K562 (cell line): ENCODE measurements around the gene KDM4C. TPM values are rescaled to one million over a fixed set of nuclear protein-coding genes. Genes with fewer than 3 reads are reported as not detected.

ENCODE experiments used
- ATAC-seq: fragments of 200-7000 bp; cut with Tn5 transposase; 3 replicates; pipeline ENCODE4 v1.9.1; 2020; ENCODE audit warnings: moderate library complexity
- BruUV-seq: library from RNA; stranded (reverse); fragments of 400-500 nt; replicated peaks from 2 replicates; lab custom pipeline; 2021; lab: Mats Ljungman, UMichigan
- CTCF ChIA-PET: fragments of 300-600 bp; formaldehyde crosslinking; extraction: SDS; loops from one replicate; lab custom pipeline; 2021; ENCODE audit warnings: low intra/inter-chr PET ratio; lab: Yijun Ruan, JAX
- POLR2A ChIA-PET: fragments of 300-600, 350-650 bp; sonication (Branson Sonifier 250); formaldehyde crosslinking; extraction: SDS; loops from one replicate; lab custom pipeline; 2021; ENCODE audit warnings: antibody characterized with exemption, inconsistent platforms; lab: Yijun Ruan, JAX
- DNase-seq, 4 experiments: peaks; one replicate each; pipeline versions ENCODE4 v3.0.0 to v3.0.0-alpha.2; 2011 to 2018; ENCODE audit warnings: low spot score in 3 of 4, mixed read lengths in 3 of 4; ENCODE audit errors: extremely low read depth in 1 of 4
- FAIRE-seq: peaks from 2 replicates; lab custom pipeline; 2011; peaks lifted over from hg19 to GRCh38; lab: Jason Lieb, UNC
- H2AFZ ChIP-seq: 2 replicates; pipeline ENCODE4 v1.6.0; 2011; ENCODE audit warnings: low read depth, low read length, control low read depth, inconsistent platforms
- H3K27ac ChIP-seq: fragments of 200-600 bp; 3 replicates; pipeline ENCODE4 v1.8.0; 2011; ENCODE audit warnings: low read depth, mild to moderate bottlenecking, control low read depth, inconsistent platforms, low read length, moderate library complexity, mixed read lengths; ENCODE audit errors: extremely low read depth
- H3K27me3 ChIP-seq, 2 experiments: fragments of 300-600 bp in 1 of 2; 2 replicates in 1 of 2; 3 replicates in 1 of 2; pipeline versions ENCODE4 v1.6.0 to v1.8.0; 2011; ENCODE audit warnings: inconsistent platforms in 2 of 2, low read length in 2 of 2, mild to moderate bottlenecking in 1 of 2, mixed read lengths in 1 of 2, moderate library complexity in 1 of 2; ENCODE audit not compliant: control insufficient read depth in 2 of 2, insufficient read depth in 2 of 2
- H3K36me3 ChIP-seq: fragments of 300-600 bp; 3 replicates; pipeline ENCODE4 v1.8.0; 2011; ENCODE audit warnings: mild to moderate bottlenecking, low read length, inconsistent platforms; ENCODE audit not compliant: control insufficient read depth, insufficient read depth
- H3K4me1 ChIP-seq, 2 experiments: fragments of 200-600 bp in 1 of 2; replicated peaks in 1 of 2; 2 replicates in 1 of 2; 3 replicates in 1 of 2; pipeline versions ENCODE4 v1.5.1 to v1.8.0; 2011; ENCODE audit warnings: inconsistent platforms in 2 of 2, low read length in 2 of 2, mild to moderate bottlenecking in 1 of 2, mixed read lengths in 1 of 2, moderate library complexity in 1 of 2; ENCODE audit not compliant: control insufficient read depth in 2 of 2, insufficient read depth in 2 of 2
- H3K4me2 ChIP-seq: 2 replicates; pipeline ENCODE4 v1.6.1; 2011; ENCODE audit warnings: low read length, control low read depth, inconsistent platforms, mixed read lengths; ENCODE audit not compliant: insufficient read depth
- H3K4me3 ChIP-seq: fragments of 200-600 bp; sonication (generic), shearing (Covaris generic); 2 replicates; pipeline ENCODE4 v1.5.1; 2016; ENCODE audit warnings: control low read depth, inconsistent platforms
- H3K79me2 ChIP-seq: fragments of 200-600 bp; 3 replicates; pipeline ENCODE4 v1.8.0; 2011; ENCODE audit warnings: low read length, inconsistent platforms; ENCODE audit not compliant: control insufficient read depth, insufficient read depth
- H3K9ac ChIP-seq, 2 experiments: 2 replicates each; pipeline versions ENCODE4 v1.6.0 to v1.6.1; 2011; ENCODE audit warnings: low read depth in 2 of 2, low read length in 2 of 2, control low read depth in 1 of 2, inconsistent platforms in 1 of 2, mild to moderate bottlenecking in 1 of 2, mixed read lengths in 1 of 2; ENCODE audit not compliant: insufficient read depth in 1 of 2
- H3K9me1 ChIP-seq: one replicate; pipeline ENCODE4 v1.6.0; 2011; ENCODE audit warnings: inconsistent platforms, mild to moderate bottlenecking, low read length, moderate library complexity; ENCODE audit not compliant: control insufficient read depth, insufficient read depth
- H3K9me3 ChIP-seq: replicated peaks from 2 replicates; pipeline ENCODE4 v1.5.1; 2011; ENCODE audit warnings: low read depth, low read length, inconsistent platforms; ENCODE audit not compliant: control insufficient read depth, insufficient read depth
- H4K20me1 ChIP-seq: replicated peaks from 2 replicates; pipeline ENCODE4 v1.6.1; 2011; ENCODE audit warnings: low read length, inconsistent platforms, mixed read lengths; ENCODE audit not compliant: control insufficient read depth, insufficient read depth
- ELK1 ChIP-seq: sonication (generic); formaldehyde crosslinking; IDR thresholded peaks from 2 replicates; pipeline ENCODE4 v1.8.1; 2022; ENCODE audit warnings: missing genetic modification reagents
- EZH2 ChIP-seq: IDR thresholded peaks from 2 replicates; pipeline ENCODE4 v1.6.1; 2012; ENCODE audit warnings: low read depth, mild to moderate bottlenecking, inconsistent platforms, low read length, borderline replicate concordance
- FOS ChIP-seq: IDR thresholded peaks from 3 replicates; pipeline ENCODE4 v1.6.1; 2011; ENCODE audit not compliant: insufficient read length; ENCODE audit errors: extremely low read depth
- GTF2F1 ChIP-seq: IDR thresholded peaks from 2 replicates; pipeline ENCODE4 v1.6.1; 2011; ENCODE audit warnings: low read depth, low read length, improper control_type of control experiment
- HSF4 ChIP-seq: fragments of 250-450 bp; sonication (Bioruptor Pico); IDR thresholded peaks from 2 replicates; pipeline ENCODE4 v2.1.2; 2022; ENCODE audit warnings: mild to moderate bottlenecking, moderate library complexity, borderline replicate concordance
- ILF3 ChIP-seq: fragments of 450-650 bp; IDR thresholded peaks from 2 replicates; pipeline ENCODE4 v1.6.1; 2018; ENCODE audit warnings: antibody characterized with exemption, mild to moderate bottlenecking, moderate library complexity, borderline replicate concordance
- MNT ChIP-seq, 2 experiments: fragments of 450-650 bp; conservative IDR thresholded peaks; 2 replicates each; pipeline ENCODE4 v1.6.1; 2017; ENCODE audit warnings: mild to moderate bottlenecking in 2 of 2, moderate library complexity in 2 of 2
- MYBL2 ChIP-seq, 2 experiments: fragments of 450-650 bp in 1 of 2; sonication (generic) in 1 of 2; formaldehyde crosslinking in 1 of 2; IDR thresholded peaks; 2 replicates each; pipeline versions ENCODE4 v1.6.1 to v1.8.1; 2017 to 2022; ENCODE audit warnings: borderline replicate concordance in 1 of 2, inconsistent platforms in 1 of 2, low read depth in 1 of 2, mild to moderate bottlenecking in 1 of 2, missing genetic modification reagents in 1 of 2, moderate library complexity in 1 of 2
- PCBP2 ChIP-seq: fragments of 200-400 bp; formaldehyde crosslinking; IDR thresholded peaks from 2 replicates; pipeline ENCODE4 v1.6.1; 2018; ENCODE audit warnings: low read length, low read depth, mild to moderate bottlenecking, moderate library complexity; ENCODE audit not compliant: poor library complexity, severe bottlenecking
- RAD51 ChIP-seq: fragments of 450-650 bp; IDR thresholded peaks from 2 replicates; pipeline ENCODE4 v1.7.1; 2016; ENCODE audit warnings: low read depth, mild to moderate bottlenecking, borderline replicate concordance
- STAT5B ChIP-seq: fragments of 250-450 bp; sonication (Bioruptor Pico); IDR thresholded peaks from 2 replicates; pipeline ENCODE4 v1.8.0; 2021; ENCODE audit warnings: mild to moderate bottlenecking, inconsistent platforms
- ZNF143 ChIP-seq: sonication (generic); formaldehyde crosslinking; IDR thresholded peaks from 2 replicates; pipeline ENCODE4 v1.9.0; 2022; ENCODE audit warnings: mild to moderate bottlenecking, missing genetic modification reagents
- ZNF175 ChIP-seq: fragments of 200-800 bp; sonication (Bioruptor generic); IDR thresholded peaks from 2 replicates; pipeline ENCODE4 v1.6.1; 2016; ENCODE audit warnings: low read depth, mild to moderate bottlenecking, missing genetic modification characterization, missing compliant biosample characterization
- ZNF75A ChIP-seq: fragments of 450-650 bp; formaldehyde crosslinking; IDR thresholded peaks from 2 replicates; pipeline ENCODE4 v1.4.0; 2020; ENCODE audit warnings: mild to moderate bottlenecking
- WGBS: fragments of 100-300 bp; shearing (Covaris generic); methylation state at CpG from one replicate; pipeline ENCODE4 v1.1.6; 2016; ENCODE audit warnings: low coverage, mixed read lengths; ENCODE audit not compliant: insufficient coverage; ENCODE audit errors: missing lambda C conversion rate; 5-methylcytosine and 5-hydroxymethylcytosine counted together
- in situ Hi-C: fragments of 300-500 bp; cut with MboI; formaldehyde crosslinking; loops from 4 replicates; pipeline ENCODE4 v1.15.0; 2018; ENCODE audit warnings: inconsistent platforms, mixed read lengths
- intact Hi-C: fragments of 100-400 bp; cut with micrococcal nuclease; formaldehyde crosslinking; loops from 2 replicates; pipeline ENCODE4 v1.14.2; 2022
- polyA plus RNA-seq, 8 experiments: library from polyadenylated mRNA; depleted of rRNA in 4 of 8; stranded (reverse) in 5 of 8; unstranded in 3 of 8; fragments of >200 nt; fragmentation: Nextera tagmentation in 2 of 8; fragmentation: Illumina TruSeq in 1 of 8; extraction: Ambion mirVana in 2 of 8; extraction: Trizol in 1 of 8; gene quantifications; 2 replicates each; pipeline versions ENCODE4 v1.2.1 to v1.2.3, GENCODE V29; 2011 to 2014; ENCODE audit warnings: inconsistent platforms in 1 of 8, missing spikeins in 1 of 8
- total RNA-seq, 7 experiments: library from RNA; depleted of rRNA in 6 of 7; stranded (reverse); fragments of >200 nt in 6 of 7; fragmentation: Illumina TruSeq in 2 of 7; extraction: Trizol in 2 of 7; gene quantifications; 2 replicates each; pipeline versions ENCODE4 v1.2.1 to v1.2.3, GENCODE V29; 2011 to 2021; ENCODE audit warnings: low replicate concordance in 1 of 7
- TF ChIP-seq, protein P1 (sequence below): sonication (generic); formaldehyde crosslinking; IDR thresholded peaks from 2 replicates; pipeline ENCODE4 v1.8.0; 2023; ENCODE audit warnings: missing genetic modification reagents, mild to moderate bottlenecking, borderline replicate concordance

Gene KDM4C
- total and polyA plus RNA-seq, 9 of the 15 experiments (the other 6 are each of a cell fraction or from before 2014, with no cell fraction given): 5.4 to 17.0 (median 12.6) TPM

DNA sequence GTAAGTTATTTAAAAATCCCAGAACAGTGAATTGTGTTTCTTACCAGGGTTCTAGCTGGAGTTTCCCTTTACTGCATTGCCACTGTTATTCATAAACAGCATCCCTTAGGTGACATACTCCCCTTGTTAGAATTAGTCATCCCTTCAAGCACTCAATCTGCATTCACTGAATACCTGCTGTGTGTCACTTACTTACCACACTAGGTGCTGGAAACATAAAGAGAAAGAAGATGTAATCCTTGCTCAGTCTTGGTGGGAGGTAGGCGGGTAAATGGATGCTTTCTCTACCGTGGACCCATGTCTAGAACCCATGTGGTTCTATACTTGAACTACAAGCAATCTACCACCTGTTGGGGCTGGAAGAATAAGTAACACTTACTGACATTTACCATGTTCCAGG is 371.6 kb downstream of the KDM4C start:
- H3K4me2 ChIP-seq: no peak overlapping the region
- in situ Hi-C loops: no loop called here
- H3K9ac ChIP-seq: no peak overlapping the region
- no peak overlapping the region for H3K4me3 ChIP-seq
- DNase-seq (no peak), ATAC-seq (no peak), FAIRE-seq (no peak)
- H3K27me3 ChIP-seq: no peaks in the 10 kb centered on the region
- no peak overlapping the region for H2AFZ ChIP-seq
- CTCF ChIA-PET: no interaction called here
- H3K9me1 ChIP-seq: no peaks in the 10 kb centered on the region
- H3K36me3 ChIP-seq: 0 out of 3 replicates have a peak, but pooled peaks cover 5% of the 10 kb centered on the region
- H3K9me3 ChIP-seq: no peaks in the 10 kb centered on the region; the same call in 1 of the 2 replicates
- no peaks in the 10 kb centered on the region for H4K20me1 ChIP-seq
- intact Hi-C loops: no loop called here
- no peak overlapping the region for H3K27ac ChIP-seq
- no peaks in the 10 kb centered on the region for H3K79me2 ChIP-seq
- POLR2A ChIA-PET: no interaction called here
- no TSS peak for BruUV-seq
- H3K4me1 ChIP-seq: no peaks in the 10 kb centered on the region
- WGBS: 20% methylated on average over 1 of the region's 2 CpGs
- TF ChIP-seq, protein P1, sequence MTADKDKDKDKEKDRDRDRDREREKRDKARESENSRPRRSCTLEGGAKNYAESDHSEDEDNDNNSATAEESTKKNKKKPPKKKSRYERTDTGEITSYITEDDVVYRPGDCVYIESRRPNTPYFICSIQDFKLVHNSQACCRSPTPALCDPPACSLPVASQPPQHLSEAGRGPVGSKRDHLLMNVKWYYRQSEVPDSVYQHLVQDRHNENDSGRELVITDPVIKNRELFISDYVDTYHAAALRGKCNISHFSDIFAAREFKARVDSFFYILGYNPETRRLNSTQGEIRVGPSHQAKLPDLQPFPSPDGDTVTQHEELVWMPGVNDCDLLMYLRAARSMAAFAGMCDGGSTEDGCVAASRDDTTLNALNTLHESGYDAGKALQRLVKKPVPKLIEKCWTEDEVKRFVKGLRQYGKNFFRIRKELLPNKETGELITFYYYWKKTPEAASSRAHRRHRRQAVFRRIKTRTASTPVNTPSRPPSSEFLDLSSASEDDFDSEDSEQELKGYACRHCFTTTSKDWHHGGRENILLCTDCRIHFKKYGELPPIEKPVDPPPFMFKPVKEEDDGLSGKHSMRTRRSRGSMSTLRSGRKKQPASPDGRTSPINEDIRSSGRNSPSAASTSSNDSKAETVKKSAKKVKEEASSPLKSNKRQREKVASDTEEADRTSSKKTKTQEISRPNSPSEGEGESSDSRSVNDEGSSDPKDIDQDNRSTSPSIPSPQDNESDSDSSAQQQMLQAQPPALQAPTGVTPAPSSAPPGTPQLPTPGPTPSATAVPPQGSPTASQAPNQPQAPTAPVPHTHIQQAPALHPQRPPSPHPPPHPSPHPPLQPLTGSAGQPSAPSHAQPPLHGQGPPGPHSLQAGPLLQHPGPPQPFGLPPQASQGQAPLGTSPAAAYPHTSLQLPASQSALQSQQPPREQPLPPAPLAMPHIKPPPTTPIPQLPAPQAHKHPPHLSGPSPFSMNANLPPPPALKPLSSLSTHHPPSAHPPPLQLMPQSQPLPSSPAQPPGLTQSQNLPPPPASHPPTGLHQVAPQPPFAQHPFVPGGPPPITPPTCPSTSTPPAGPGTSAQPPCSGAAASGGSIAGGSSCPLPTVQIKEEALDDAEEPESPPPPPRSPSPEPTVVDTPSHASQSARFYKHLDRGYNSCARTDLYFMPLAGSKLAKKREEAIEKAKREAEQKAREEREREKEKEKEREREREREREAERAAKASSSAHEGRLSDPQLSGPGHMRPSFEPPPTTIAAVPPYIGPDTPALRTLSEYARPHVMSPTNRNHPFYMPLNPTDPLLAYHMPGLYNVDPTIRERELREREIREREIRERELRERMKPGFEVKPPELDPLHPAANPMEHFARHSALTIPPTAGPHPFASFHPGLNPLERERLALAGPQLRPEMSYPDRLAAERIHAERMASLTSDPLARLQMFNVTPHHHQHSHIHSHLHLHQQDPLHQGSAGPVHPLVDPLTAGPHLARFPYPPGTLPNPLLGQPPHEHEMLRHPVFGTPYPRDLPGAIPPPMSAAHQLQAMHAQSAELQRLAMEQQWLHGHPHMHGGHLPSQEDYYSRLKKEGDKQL: no peak
- no peak for TF ChIP-seq HSF4 (CRISPR knock-in tag)
- TF ChIP-seq ZNF143 (CRISPR knock-in tag): no peak
- TF ChIP-seq GTF2F1: no peak
- no peak for TF ChIP-seq EZH2
- TF ChIP-seq ILF3: no peak
- TF ChIP-seq ZNF75A (CRISPR knock-in tag): no peak
- TF ChIP-seq ELK1 (CRISPR knock-in tag): no peak
- TF ChIP-seq MNT (conservative IDR thresholded peaks at IDR 0.05): no peak
- TF ChIP-seq STAT5B: no peak
- TF ChIP-seq PCBP2: no peak
- no peak for TF ChIP-seq FOS
- no peak for TF ChIP-seq RAD51
- no peak for TF ChIP-seq MYBL2 (IDR thresholded peaks at IDR 0.05; ENCODE audit: low read depth)
- TF ChIP-seq MYBL2 (CRISPR knock-in tag; IDR thresholded peaks at IDR 0.05; ENCODE audit: borderline replicate concordance): no peak
- no peak for TF ChIP-seq ZNF175 (CRISPR knock-in tag)
